ENCODE results near the gene CFLAR.
"Not testable (repeated sequence)": the region's sequence is repeated elsewhere in the genome, so short reads cannot be mapped to it uniquely, and the experiment has no call there.

Gene CFLAR

GRCh38 chr2:201184248-201184647, 68.3 kb downstream of the CFLAR start:
- not testable (repeated sequence) for DNase-seq

DNA sequence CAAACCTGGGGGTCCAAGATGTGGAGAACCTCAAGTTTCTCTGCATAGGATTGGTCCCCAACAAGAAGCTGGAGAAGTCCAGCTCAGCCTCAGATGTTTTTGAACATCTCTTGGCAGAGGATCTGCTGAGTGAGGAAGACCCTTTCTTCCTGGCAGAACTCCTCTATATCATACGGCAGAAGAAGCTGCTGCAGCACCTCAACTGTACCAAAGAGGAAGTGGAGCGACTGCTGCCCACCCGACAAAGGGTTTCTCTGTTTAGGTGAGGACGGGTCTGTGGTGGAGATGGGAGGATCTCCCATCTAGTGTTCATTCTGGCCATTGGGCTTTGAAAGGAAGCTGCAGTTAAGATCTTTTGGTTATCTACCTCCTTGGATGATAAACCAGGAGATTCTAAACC, 69.9 kb downstream of the CFLAR start:
- no peak for DNase-seq

GRCh38 chr2:201186982-201187381, 71.0 kb downstream of the CFLAR start:
- no peak for DNase-seq

DNA sequence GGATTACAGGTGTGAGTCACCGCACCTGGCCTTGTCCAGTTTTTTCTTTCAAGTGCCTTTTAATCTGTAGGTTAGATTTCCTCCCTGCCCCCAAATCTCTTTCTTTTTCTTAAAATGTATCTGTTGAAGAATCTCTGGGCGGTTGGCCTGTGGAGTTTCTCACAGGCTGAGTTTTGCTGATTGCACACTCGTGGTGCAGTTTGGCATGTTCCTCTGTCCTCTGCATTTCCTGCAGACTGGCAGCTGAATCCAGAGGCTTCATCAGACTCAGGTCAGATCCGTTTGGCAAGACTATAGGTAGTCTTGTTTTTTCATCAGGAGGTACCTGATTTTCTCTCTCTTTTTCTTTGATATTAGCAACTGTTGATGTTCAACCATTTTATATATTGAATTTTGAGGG, 72.5 kb downstream of the CFLAR start:
- DNase-seq, result no peak

- no peak for DNase-seq
Observed at GRCh38 chr2:201191132-201191875, 75.3 kb downstream of the CFLAR start.

DNA sequence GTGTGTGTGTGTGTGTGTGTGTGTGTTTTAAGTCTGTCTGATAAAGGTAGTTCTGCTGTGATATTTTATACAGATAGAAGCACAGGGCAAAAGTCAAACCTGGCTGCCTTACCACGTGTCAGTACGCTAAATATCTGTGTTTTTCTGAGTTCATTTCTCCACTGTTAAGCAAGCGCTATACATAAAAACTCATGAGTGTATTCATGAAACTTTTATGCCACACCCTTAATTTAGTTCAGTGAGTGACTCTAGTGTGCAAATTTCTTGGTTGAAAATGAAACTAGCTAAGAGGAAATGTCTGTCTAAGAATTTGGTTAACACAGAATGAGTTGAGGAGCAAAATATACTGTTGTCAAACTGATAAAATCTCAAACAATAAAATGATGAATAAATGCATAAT, 78.1 kb downstream of the CFLAR start:
- DNase-seq, result no peak

DNA sequence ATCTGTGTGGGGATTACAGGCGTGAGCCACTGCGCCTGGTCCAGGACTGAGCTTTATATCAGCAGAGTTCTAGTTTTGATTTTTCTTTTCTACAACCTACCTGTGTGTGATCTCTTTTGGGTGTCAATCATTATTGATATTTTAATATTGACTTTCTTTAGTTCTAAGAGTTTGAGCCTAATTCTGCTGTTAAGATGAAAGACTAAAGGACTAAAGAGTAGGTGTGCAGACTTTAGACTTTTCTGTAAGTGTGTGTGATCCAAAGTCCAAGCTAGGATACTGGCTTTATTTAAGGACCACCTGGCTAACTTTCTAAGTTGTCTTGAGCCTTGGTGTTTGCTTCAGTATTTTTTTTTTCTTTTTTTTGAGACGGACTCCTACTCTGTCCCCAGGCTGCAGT, 79.4 kb downstream of the CFLAR start:
- DNase-seq, result no peak

GRCh38 chr2:201196003-201196402, 80.0 kb downstream of the CFLAR start:
- no peak for DNase-seq

- no peak for DNase-seq
Observed at GRCh38 chr2:201196803-201197202, 80.8 kb downstream of the CFLAR start.

DNA sequence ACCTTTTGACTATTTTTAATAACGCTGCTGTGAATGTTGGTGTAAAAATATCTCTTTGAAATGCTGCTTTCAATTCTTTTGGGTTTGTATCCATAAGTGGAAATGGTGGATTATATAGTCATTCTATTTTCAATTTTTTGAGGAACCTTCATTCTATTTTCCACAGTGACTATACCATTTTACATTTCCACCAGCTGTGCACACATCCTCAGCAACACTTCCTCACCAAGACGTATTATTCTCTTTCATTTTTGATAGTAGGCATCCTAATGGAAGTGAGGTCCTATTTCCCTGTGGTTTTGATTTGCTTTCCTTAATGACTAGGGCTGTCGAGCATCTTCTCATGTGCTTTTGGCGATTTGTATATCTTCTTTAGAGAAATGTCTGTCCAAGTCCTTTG, 81.8 kb downstream of the CFLAR start:
- no peak for DNase-seq

DNA sequence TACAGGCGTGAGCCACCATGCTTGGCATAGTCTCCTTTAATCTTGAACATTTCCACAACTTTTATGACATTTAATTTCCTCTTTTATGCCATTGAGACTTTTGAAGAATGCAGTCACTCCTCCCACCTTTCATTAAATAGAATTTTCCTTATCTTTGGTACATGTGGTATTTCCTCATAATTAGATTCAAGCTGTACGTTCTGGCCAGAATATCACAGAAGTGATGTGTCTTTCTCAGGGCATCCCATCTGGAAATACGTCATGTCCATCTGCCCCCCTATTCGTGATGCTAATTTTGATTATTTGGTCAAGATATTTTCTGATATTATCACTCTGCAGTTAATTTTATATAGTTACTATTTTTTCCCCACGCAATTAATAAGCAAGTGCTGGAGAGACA, 83.9 kb downstream of the CFLAR start:
- DNase-seq, result no peak

- DNase-seq, result no peak
Observed at GRCh38 chr2:201200345-201200744, 84.4 kb downstream of the CFLAR start.

- DNase-seq, result no peak
Observed at GRCh38 chr2:201201371-201201770, 85.4 kb downstream of the CFLAR start.

- no peak for DNase-seq
Observed at GRCh38 chr2:201203916-201204654, 88.1 kb downstream of the CFLAR start.

DNA sequence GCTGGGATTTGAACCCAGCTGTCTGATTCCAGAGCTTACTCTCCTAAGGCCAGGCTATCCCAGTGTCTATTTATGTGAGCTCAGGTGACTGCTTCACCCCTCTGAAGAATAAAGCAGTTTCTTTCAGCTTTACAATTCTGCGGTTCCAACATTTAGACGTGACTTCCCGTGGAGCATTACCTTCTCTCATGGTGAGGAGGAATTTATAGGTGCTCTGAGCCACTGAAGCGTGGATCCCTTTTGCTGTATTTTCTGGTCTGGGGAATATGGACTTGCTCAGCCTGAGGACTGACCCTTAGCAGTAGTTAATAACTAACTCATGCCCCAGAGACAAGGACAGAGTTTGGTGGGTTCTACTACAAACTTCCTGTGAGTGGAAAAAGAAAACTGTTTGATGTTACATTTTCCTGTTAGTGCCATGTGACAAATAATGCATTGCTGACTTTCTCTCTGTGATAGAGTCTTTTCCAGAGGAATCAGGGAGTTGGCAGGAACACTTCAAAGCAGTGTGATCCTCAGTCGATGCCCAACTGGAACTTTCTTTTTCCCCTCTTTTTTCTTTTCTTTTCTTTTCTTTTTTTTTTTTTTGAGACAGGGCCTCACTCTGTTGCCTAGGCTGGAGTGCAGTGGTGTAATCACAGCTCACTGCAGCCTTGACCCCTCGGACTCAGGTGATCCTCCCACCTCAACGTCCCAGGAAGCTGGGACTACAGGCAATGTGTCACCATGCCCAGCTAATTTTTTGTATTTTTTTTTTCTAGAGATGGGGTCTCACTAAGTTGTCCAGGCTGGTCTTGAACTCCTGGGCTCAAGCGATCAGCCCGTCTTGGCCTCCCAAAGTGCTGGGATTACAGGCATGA, 88.9 kb downstream of the CFLAR start:
- no peak for DNase-seq

GRCh38 chr2:201205515-201205849, 89.5 kb downstream of the CFLAR start:
- no peak for DNase-seq

- no peak for DNase-seq
Observed at GRCh38 chr2:201208563-201209252, 92.7 kb downstream of the CFLAR start.

DNA sequence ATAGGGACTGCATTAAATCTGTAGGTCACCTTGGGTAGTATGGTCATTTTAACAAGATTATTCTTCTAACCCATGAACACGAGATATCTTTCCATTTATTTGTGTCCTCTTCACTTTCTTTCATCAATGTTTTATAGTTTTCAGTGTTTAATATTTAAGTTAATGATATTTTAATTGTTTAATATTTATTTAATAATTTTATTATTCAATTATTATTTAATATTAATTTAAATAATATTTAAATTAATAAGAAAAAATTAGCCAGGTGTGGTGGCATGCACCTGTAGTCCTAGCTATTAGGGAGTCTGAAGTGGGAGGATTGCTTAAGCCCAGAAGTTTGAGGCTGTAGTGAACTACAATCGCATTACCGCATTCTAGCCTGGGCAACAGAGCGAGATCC, 100.0 kb downstream of the CFLAR start:
- DNase-seq, result no peak

- no peak for DNase-seq
Observed at GRCh38 chr2:201216918-201217317, 101.0 kb downstream of the CFLAR start.

GRCh38 chr2:201218780-201219179, 102.8 kb downstream of the CFLAR start:
- DNase-seq, result no peak

GRCh38 chr2:201219328-201220096, 103.5 kb downstream of the CFLAR start:
- DNase-seq, result no peak

DNA sequence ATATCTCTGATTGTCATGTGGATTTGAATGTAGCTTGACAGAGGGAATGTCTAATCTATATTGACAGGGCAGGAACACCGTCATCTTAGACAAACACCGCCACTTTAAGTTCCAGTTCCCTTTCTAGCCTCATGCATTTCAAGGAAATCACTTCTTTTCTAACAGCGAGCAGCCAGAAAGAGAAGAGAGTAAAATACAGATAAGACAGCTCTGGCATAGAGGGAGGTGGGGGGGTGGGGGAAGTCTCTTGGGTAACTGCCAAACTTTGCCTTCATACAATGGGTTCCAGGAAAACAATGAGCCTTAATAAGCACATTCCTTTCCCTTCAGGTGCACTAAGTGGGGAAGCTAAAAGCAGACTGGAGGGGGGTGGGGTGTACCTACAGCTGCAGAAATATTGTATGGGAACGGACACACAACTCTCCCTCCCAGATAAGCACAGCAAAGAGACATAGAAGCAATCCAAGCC, 104.2 kb downstream of the CFLAR start:
- no peak for DNase-seq

Data from NCI-H2029 (cell line).